Gastroesophageal sphincter (tissue), 4 donors: ENCODE measurements around the gene BCAS3. TPM values are rescaled to one million over a fixed set of nuclear protein-coding genes. Genes with fewer than 3 reads are reported as not detected.

ENCODE experiments used
- ATAC-seq: fragments of 150-250 bp; one replicate; pipeline ENCODE4 v1.9.1; 2016; ENCODE audit warnings: mild to moderate bottlenecking, moderate library complexity
- H3K27ac ChIP-seq, 4 donors: fragments of 200-600 bp; sonication (generic) in 3 of 4; 1 replicate in 3 of 4; 2 replicates in 1 of 4; pipeline ENCODE4 v1.5.1; 2016 to 2019
- H3K27me3 ChIP-seq: fragments of 200-600 bp; sonication (generic); one replicate; pipeline ENCODE4 v1.5.1; 2019
- H3K36me3 ChIP-seq, 2 donors: fragments of 200-600 bp; sonication (generic); one replicate each; pipeline ENCODE4 v1.5.1; 2019; ENCODE audit warnings: control low read depth in 1 of 2
- H3K4me1 ChIP-seq, 3 donors: fragments of 200-600 bp; sonication (generic); 1 replicate in 2 of 3; 2 replicates in 1 of 3; pipeline ENCODE4 v1.5.1; 2016 to 2019; ENCODE audit warnings: control low read depth in 2 of 3
- H3K4me3 ChIP-seq, 2 donors: fragments of 200-600 bp; sonication (generic); one replicate each; pipeline ENCODE4 v1.5.1; 2019; ENCODE audit warnings: mild to moderate bottlenecking in 1 of 2, moderate library complexity in 1 of 2
- H3K9me3 ChIP-seq, 3 donors: fragments of 200-600 bp; sonication (generic); one replicate each; pipeline ENCODE4 v1.5.1; 2017 to 2019; ENCODE audit warnings: control low read depth in 2 of 3
- EP300 ChIP-seq: sonication (generic); formaldehyde crosslinking; IDR thresholded peaks from one replicate; pipeline ENCODE4 v1.6.1; 2017; ENCODE audit warnings: antibody characterized with exemption, mild to moderate bottlenecking
- POLR2A ChIP-seq, 2 donors: fragments of 450-650 bp; IDR thresholded peaks; one replicate each; pipeline ENCODE4 v1.6.1; 2017; ENCODE audit warnings: antibody characterized with exemption in 2 of 2, mild to moderate bottlenecking in 2 of 2, moderate library complexity in 1 of 2
- POLR2AphosphoS5 ChIP-seq: sonication (generic); formaldehyde crosslinking; IDR thresholded peaks from one replicate; pipeline ENCODE4 v1.6.1; 2017; ENCODE audit warnings: antibody characterized with exemption
- WGBS, 2 donors: methylation state at CpG; one replicate each; pipeline ENCODE4 v1.1.5; 2018; ENCODE audit warnings: low coverage in 1 of 2; 5-methylcytosine and 5-hydroxymethylcytosine counted together
- total RNA-seq, 4 donors: library from RNA; depleted of rRNA; stranded (reverse); fragments of >200 nt; gene quantifications; one replicate each; pipeline ENCODE4 v1.1.0, GENCODE V29; 2016
- TF ChIP-seq, protein P1 (sequence below), 4 experiments: fragments of 200-600 bp in 2 of 4; fragments of 450-650 bp in 2 of 4; sonication (generic) in 1 of 4; IDR thresholded peaks; one replicate each; pipeline ENCODE4 v1.5.1; 2017 to 2019; ENCODE audit warnings: antibody characterized with exemption in 4 of 4, mild to moderate bottlenecking in 2 of 4, moderate library complexity in 2 of 4

The BCAS3 gene
- total RNA-seq, 4 donors from 2014 or later: 18.8 to 37.0 (median 34.5) TPM

DNA sequence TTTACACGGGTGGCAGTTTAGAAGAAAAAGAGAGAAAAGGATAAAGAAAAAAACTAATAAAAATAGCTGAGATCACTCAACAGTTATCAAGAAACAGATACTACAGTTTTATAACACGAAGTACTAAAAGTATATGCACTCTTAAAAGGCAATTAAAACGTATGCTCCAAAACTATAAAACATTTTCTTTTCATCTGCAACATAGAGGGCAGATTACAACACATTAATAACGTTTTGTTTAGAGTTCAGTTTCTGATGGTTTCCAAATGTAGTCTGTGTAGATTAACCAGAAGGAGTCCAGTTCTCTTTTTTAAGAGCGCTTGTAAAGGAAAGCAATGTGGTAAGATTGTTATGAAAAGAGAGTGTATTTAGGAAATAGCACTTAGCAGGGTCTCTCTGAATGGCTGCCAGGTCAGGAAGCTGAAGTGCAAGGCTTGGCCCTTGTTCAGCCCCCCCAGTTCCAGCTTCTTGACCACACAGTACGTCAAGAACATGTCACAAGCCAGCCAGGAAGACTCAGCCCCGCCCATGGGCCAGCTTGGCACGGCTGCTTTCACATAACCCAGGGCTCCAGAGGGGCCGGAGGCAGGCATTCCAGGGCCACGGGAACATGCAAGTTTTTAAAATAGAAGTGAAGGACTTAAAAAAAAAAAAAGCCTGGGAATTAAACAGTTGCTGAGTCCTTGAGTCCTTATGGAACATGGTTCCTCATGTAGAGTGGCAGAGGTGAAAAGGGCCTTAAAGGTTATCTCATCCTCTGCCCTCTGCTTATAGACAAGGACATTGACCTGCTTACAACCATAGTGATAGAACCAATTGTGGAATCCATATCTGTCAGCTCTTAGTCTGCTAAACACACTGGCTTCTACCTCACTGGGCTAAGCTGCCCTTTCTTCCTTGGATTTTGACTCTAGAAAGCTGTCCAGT lies 574.6 kb downstream of the BCAS3 start:
- no peaks in the 10 kb centered on the region for H3K9me3 ChIP-seq
- H3K4me1 ChIP-seq: peaks cover 14 to 83% (median 25%) of the 10 kb centered on the region in 3 donors
- TF ChIP-seq POLR2A (IDR thresholded peaks at IDR 0.05) (no peak), POLR2AphosphoS5 (peak; percentile 91), EP300 (peak; percentile 41)
- TF ChIP-seq, protein P1, sequence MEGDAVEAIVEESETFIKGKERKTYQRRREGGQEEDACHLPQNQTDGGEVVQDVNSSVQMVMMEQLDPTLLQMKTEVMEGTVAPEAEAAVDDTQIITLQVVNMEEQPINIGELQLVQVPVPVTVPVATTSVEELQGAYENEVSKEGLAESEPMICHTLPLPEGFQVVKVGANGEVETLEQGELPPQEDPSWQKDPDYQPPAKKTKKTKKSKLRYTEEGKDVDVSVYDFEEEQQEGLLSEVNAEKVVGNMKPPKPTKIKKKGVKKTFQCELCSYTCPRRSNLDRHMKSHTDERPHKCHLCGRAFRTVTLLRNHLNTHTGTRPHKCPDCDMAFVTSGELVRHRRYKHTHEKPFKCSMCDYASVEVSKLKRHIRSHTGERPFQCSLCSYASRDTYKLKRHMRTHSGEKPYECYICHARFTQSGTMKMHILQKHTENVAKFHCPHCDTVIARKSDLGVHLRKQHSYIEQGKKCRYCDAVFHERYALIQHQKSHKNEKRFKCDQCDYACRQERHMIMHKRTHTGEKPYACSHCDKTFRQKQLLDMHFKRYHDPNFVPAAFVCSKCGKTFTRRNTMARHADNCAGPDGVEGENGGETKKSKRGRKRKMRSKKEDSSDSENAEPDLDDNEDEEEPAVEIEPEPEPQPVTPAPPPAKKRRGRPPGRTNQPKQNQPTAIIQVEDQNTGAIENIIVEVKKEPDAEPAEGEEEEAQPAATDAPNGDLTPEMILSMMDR (IDR thresholded peaks at IDR 0.05): no peak
- H3K27me3 ChIP-seq: no peaks in the 10 kb centered on the region
- ATAC-seq: peak; percentile 97
- H3K27ac ChIP-seq: peak overlapping the region; percentile 72 to 85 (median 82)
- no peaks in the 10 kb centered on the region for H3K36me3 ChIP-seq
- H3K4me3 ChIP-seq: peak overlapping the region in 1 of 2 donors; percentile 13
- WGBS, 2 donors: 5 to 8% methylated on average over 9 of the region's 10 CpGs

DNA sequence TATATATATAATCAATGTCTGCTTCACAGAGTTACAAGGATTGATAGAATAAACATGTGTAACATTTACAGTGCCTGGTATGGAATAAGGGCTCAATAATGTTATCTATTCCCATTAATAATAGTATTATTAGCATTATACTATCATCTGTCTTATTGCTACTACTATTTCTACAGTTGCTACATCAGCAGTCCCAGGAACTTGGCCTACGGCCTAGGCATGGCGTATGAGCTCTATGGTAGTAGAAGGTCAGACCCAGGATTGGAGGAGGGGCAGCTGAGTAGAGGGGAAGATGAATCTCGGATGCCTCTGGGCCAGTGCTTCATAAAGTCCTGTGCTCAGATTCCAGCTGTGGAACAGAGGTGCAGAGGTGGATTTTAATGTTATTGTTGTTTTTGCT lies 575.7 kb downstream of the BCAS3 start:
- TF ChIP-seq EP300: no peak
- no peak for TF ChIP-seq POLR2A (IDR thresholded peaks at IDR 0.05)
- no peak for TF ChIP-seq POLR2AphosphoS5
- TF ChIP-seq, protein P1 (IDR thresholded peaks at IDR 0.05): no peak
- no peaks in the 10 kb centered on the region for H3K27me3 ChIP-seq
- peaks cover 14 to 72% (median 25%) of the 10 kb centered on the region in 3 donors for H3K4me1 ChIP-seq
- H3K9me3 ChIP-seq: no peaks in the 10 kb centered on the region
- H3K36me3 ChIP-seq: no peaks in the 10 kb centered on the region
- ATAC-seq: no peak
- peak overlapping the region; percentile 72 to 85 (median 82) for H3K27ac ChIP-seq
- H3K4me3 ChIP-seq: no peak overlapping the region
- 58 to 67% methylated on average over 2 to 3 of the region's 3 CpGs for WGBS, 2 donors

DNA sequence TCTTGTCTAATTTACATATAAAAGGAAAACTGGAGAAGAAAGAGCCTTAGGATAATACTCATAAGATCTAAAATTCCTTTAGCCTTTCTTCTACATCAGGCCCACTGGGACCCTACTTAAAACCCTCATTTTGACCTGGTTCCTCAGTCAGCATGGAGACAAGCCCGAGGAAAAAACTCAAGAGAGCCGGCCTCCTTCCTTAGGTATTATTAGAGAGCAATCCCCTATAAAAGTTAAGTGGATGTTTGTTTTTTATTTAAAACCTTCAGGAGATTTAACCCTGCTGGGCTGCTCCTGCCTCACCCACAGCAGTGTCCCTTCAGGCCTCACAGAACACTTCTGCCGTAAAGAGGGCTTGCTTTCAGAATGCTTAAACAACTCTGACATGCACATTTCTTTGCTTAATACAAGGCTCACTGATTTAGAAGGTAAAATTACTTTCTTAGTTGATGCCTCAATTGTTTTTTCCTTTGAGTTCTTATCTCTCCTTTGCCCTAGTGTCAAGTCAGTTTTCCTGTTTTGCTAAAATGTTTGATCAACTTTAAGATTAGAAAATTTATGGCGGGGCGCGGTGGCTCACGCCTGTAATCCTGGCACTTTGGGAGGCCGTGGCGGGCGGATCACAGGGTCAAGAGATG lies 576.4 kb downstream of the BCAS3 start:
- H3K27ac ChIP-seq: peak overlapping the region; percentile 72 to 85 (median 82)
- H3K4me3 ChIP-seq: no peak overlapping the region
- no peaks in the 10 kb centered on the region for H3K9me3 ChIP-seq
- ATAC-seq: no peak
- TF ChIP-seq, protein P1 (IDR thresholded peaks at IDR 0.05): no peak
- TF ChIP-seq POLR2AphosphoS5 (no peak), POLR2A (IDR thresholded peaks at IDR 0.05) (no peak), EP300 (no peak)
- no peaks in the 10 kb centered on the region for H3K27me3 ChIP-seq
- WGBS, 2 donors: 92 to 97% methylated on average over 4 to 7 of the region's 10 CpGs
- H3K4me1 ChIP-seq: peaks cover 14 to 70% (median 25%) of the 10 kb centered on the region in 3 donors
- no peaks in the 10 kb centered on the region for H3K36me3 ChIP-seq

DNA sequence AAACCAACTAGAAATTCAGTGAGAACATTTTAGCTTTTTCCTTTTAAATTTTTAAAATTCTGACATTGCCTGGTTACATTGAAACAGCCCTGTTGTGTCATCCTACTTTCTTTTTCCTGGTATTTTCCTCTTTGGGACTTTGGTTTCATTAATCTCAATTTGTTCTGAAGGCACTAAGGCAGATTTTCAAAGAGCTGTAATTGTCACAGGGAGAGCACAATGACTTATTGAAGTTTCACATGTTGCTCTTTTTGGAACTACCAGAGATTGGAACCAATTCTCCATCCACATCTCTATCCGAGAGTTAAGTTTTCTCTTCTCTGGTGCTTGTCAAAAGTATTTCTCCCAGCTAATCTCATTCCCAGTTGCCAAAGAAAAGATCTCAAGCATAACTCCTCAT lies 577.3 kb downstream of the BCAS3 start:
- 0 to 38% methylated on average over 1 of the region's 1 CpG for WGBS, 2 donors
- Histone ChIP-seq H3K27me3 (no peaks in the 10 kb centered on the region), H3K27ac (peak overlapping the region; percentile 43 to 85 (median 76))

More for the DNA sequence above, 577.3 kb downstream of the BCAS3 start:
- Histone ChIP-seq H3K4me3 (no peak overlapping the region), H3K36me3 (no peaks in the 10 kb centered on the region), H3K9me3 (no peaks in the 10 kb centered on the region), H3K4me1 (peaks cover 17 to 72% (median 25%) of the 10 kb centered on the region in 3 donors)
- no peak for TF ChIP-seq POLR2A (IDR thresholded peaks at IDR 0.05)
- TF ChIP-seq POLR2AphosphoS5: no peak
- TF ChIP-seq, protein P1 (IDR thresholded peaks at IDR 0.05): no peak
- TF ChIP-seq EP300: no peak
- ATAC-seq: no peak
